ENCODE results near the gene VPS51. TPM values are rescaled to one million over a fixed set of nuclear protein-coding genes. Genes with fewer than 3 reads are reported as not detected.

Gene VPS51
- total RNA-seq, 2 experiments from 2014 or later: 119 to 214 TPM

DNA sequence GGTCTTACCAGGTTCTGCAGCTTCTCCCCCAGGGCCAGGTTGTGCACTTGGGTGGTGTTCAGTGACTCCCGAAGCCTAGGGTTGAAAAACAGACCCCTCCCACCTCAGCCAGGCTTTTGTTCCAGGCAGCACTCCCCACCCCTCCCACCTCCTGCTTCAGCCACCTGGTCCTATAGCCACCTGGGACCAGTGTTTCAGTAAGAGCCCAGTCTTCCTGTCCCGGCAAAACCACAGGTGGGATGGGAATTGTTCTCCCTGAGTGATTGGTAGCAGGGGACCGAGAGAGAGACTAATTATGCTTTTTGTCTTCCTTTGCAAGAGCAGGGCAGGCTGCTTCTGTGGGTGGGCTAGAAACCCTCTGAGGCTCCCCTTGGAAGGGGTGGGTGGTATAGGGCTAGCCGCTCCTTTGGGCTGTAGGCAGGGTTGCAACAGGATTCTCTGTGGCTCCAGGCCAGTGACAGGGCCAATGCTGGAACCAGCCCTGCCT is 29.2 kb upstream of the VPS51 start:
- POLR2A ChIA-PET: no interaction called here
- TF ChIP-seq EZH2phosphoT487 (IDR thresholded peaks at IDR 0.05; ENCODE audit: borderline replicate concordance, low read depth, low read length): no peak
- TF ChIP-seq, protein P1, sequence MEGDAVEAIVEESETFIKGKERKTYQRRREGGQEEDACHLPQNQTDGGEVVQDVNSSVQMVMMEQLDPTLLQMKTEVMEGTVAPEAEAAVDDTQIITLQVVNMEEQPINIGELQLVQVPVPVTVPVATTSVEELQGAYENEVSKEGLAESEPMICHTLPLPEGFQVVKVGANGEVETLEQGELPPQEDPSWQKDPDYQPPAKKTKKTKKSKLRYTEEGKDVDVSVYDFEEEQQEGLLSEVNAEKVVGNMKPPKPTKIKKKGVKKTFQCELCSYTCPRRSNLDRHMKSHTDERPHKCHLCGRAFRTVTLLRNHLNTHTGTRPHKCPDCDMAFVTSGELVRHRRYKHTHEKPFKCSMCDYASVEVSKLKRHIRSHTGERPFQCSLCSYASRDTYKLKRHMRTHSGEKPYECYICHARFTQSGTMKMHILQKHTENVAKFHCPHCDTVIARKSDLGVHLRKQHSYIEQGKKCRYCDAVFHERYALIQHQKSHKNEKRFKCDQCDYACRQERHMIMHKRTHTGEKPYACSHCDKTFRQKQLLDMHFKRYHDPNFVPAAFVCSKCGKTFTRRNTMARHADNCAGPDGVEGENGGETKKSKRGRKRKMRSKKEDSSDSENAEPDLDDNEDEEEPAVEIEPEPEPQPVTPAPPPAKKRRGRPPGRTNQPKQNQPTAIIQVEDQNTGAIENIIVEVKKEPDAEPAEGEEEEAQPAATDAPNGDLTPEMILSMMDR (conservative IDR thresholded peaks at IDR 0.05; ENCODE audit: low read length): no peak
- H2AFZ ChIP-seq (ENCODE audit: low read length): no peak overlapping the region
- CTCF ChIA-PET (ENCODE audit: unreplicated experiment): no interaction called here
- no TSS peak for BruUV-seq (replicated peaks)
- no peaks in the 10 kb centered on the region for H3K79me2 ChIP-seq (ENCODE audit: insufficient read depth, low read depth, low read length)
- H3K4me2 ChIP-seq (ENCODE audit: low read length): peak overlapping the region; percentile 33; the same call in 1 of the 2 replicates
- no peak overlapping the region for H3K27ac ChIP-seq (ENCODE audit: low read depth, low read length, poor library complexity, severe bottlenecking)
- H3K9me3 ChIP-seq (ENCODE audit: low read length): no peaks in the 10 kb centered on the region
- intact Hi-C loops (cut with micrococcal nuclease; ENCODE audit: unreplicated experiment): no loop called here
- peak; percentile 20 for DNase-seq (ENCODE audit: low spot score)
- H4K20me1 ChIP-seq (ENCODE audit: insufficient read depth, low read length): no peaks in the 10 kb centered on the region
- H3K9me2 ChIP-seq (ENCODE audit: insufficient read depth, low read length): no peaks in the 10 kb centered on the region
- H3K36me3 ChIP-seq (ENCODE audit: insufficient read depth, low read length): no peaks in the 10 kb centered on the region
- H3K4me1 ChIP-seq (ENCODE audit: insufficient read depth, low read length, poor library complexity, severe bottlenecking): peaks cover 17% of the 10 kb centered on the region
- H3K4me3 ChIP-seq (ENCODE audit: low read depth, low read length, poor library complexity, severe bottlenecking): no peak overlapping the region

DNA sequence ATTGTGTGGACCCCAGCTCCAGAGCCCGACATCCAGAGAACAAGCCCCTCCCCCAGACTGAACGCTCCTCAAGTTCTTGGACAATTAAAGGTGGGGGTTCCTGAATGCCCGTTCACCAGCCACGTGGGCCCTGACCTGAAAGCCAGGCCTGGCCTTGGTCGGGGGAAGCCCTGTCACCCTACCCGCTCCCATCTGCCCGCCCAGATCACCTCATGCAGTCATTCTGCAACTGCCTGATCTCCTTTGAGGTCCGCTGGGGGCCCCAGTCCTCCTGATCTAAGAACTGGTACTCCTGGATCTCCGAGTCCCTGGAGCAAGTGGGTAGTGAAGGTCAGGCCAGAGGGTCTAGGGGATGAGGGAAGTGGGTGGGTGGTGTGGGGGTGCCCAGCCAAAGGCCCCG is 28.6 kb upstream of the VPS51 start:
- TF ChIP-seq EZH2phosphoT487 (IDR thresholded peaks at IDR 0.05; ENCODE audit: borderline replicate concordance, low read depth, low read length): no peak
- ChIA-PET CTCF (ENCODE audit: unreplicated experiment) (no interaction called here), POLR2A (no interaction called here)
- no peak overlapping the region for H3K4me2 ChIP-seq (ENCODE audit: low read length)
- DNase-seq (ENCODE audit: low spot score): no peak
- no peaks in the 10 kb centered on the region for H3K9me3 ChIP-seq (ENCODE audit: low read length)
- no peak overlapping the region for H3K4me3 ChIP-seq (ENCODE audit: low read depth, low read length, poor library complexity, severe bottlenecking)
- no peaks in the 10 kb centered on the region for H3K36me3 ChIP-seq (ENCODE audit: insufficient read depth, low read length)
- H3K9me2 ChIP-seq (ENCODE audit: insufficient read depth, low read length): no peaks in the 10 kb centered on the region
- no peak overlapping the region for H3K27ac ChIP-seq (ENCODE audit: low read depth, low read length, poor library complexity, severe bottlenecking)
- no TSS peak for BruUV-seq (replicated peaks)
- intact Hi-C loops (cut with micrococcal nuclease; ENCODE audit: unreplicated experiment): no loop called here
- no peaks in the 10 kb centered on the region for H3K79me2 ChIP-seq (ENCODE audit: insufficient read depth, low read depth, low read length)
- H4K20me1 ChIP-seq (ENCODE audit: insufficient read depth, low read length): no peaks in the 10 kb centered on the region
- H3K4me1 ChIP-seq (ENCODE audit: insufficient read depth, low read length, poor library complexity, severe bottlenecking): peaks cover 23% of the 10 kb centered on the region
- no peak overlapping the region for H2AFZ ChIP-seq (ENCODE audit: low read length)

DNA sequence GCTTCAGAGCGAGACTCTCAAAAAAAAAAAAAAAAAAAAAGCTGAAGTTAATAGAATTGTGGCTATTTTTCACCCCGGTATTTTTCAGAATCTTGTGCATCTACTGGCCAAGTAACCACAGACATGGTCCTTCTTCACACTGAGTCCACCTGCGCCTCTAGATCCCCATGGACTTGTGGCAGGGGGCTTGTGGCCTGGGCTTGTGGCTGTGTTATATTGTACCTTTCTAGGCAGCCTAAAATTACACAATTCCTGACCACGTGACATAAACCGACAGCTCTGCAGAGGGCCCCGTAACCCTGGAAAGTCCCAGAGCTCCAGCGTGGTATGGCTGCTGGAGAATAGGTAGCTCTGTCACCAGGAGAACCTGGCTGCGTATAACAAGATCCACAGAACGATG is 26.8 kb upstream of the VPS51 start:
- Histone ChIP-seq H3K9me2 (ENCODE audit: insufficient read depth, low read length) (no peaks in the 10 kb centered on the region), H3K9me3 (ENCODE audit: low read length) (no peaks in the 10 kb centered on the region), H3K79me2 (ENCODE audit: insufficient read depth, low read depth, low read length) (no peaks in the 10 kb centered on the region), H3K27ac (ENCODE audit: low read depth, low read length, poor library complexity, severe bottlenecking) (no peak overlapping the region), H3K36me3 (ENCODE audit: insufficient read depth, low read length) (peaks cover 2% of the 10 kb centered on the region), H3K4me3 (ENCODE audit: low read depth, low read length, poor library complexity, severe bottlenecking) (no peak overlapping the region), H2AFZ (ENCODE audit: low read length) (no peak overlapping the region), H3K4me1 (ENCODE audit: insufficient read depth, low read length, poor library complexity, severe bottlenecking) (peaks cover 26% of the 10 kb centered on the region), H3K4me2 (ENCODE audit: low read length) (no peak overlapping the region), H4K20me1 (ENCODE audit: insufficient read depth, low read length) (no peaks in the 10 kb centered on the region)
- TF ChIP-seq EZH2phosphoT487 (IDR thresholded peaks at IDR 0.05; ENCODE audit: borderline replicate concordance, low read depth, low read length): no peak
- TF ChIP-seq, protein P1 (conservative IDR thresholded peaks at IDR 0.05; ENCODE audit: low read length): no peak
- intact Hi-C loops (cut with micrococcal nuclease; ENCODE audit: unreplicated experiment): no loop called here
- no TSS peak for BruUV-seq (replicated peaks)
- ChIA-PET POLR2A (interaction anchor here (0.6 kb wide), 1 partner anchor 244 kb away, joined by 5 read pairs; no protein-coding TSS in a partner anchor), CTCF (ENCODE audit: unreplicated experiment) (no interaction called here)
- DNase-seq (ENCODE audit: low spot score): no peak

Measured in OCI-LY7 (cell line).